Measurements from ENCODE around the gene CDCP2. TPM values are rescaled to one million over a fixed set of nuclear protein-coding genes. Genes with fewer than 3 reads are reported as not detected.

CDCP2 gene
- total and polyA plus RNA-seq, 12 donors: 0.05 to 0.64 (median 0.25) TPM; not detected in 7

GRCh38 chr1:54188291-54188690, 35.5 kb upstream of the CDCP2 start:
- WGBS, 4 donors: 90 to 96% (median 94%) methylated on average over 1 of the region's 1 CpG
- intact Hi-C loops (cut with DNase I): no loop called here
- Histone ChIP-seq H3K27ac (no peak overlapping the region), H3K4me3 (no peak overlapping the region), H3K9me3 (replicated peaks in 1 of 3) (no peaks in the 10 kb centered on the region), H3K4me1 (replicated peaks in 1 of 2) (peaks cover 9 to 11% of the 10 kb centered on the region in 2 donors), H3K36me3 (replicated peaks in 1 of 2) (peaks cover 0 to 6% of the 10 kb centered on the region in 2 donors), H3K27me3 (no peaks in the 10 kb centered on the region)
- DNase-seq: no peak
- TF ChIP-seq CTCF (IDR thresholded peaks at IDR 0.05): no peak
- TF ChIP-seq POLR2A (IDR thresholded peaks at IDR 0.05): no peak

- Histone ChIP-seq H3K27me3 (no peaks in the 10 kb centered on the region), H3K4me3 (no peak overlapping the region), H3K4me1 (replicated peaks in 1 of 2) (peaks cover 9 to 11% of the 10 kb centered on the region in 2 donors), H3K9me3 (replicated peaks in 1 of 3) (no peaks in the 10 kb centered on the region), H3K36me3 (replicated peaks in 1 of 2) (no peaks in the 10 kb centered on the region), H3K27ac (no peak overlapping the region)
- WGBS, 4 donors: 96 to 99% (median 97%) methylated on average over 3 of the region's 3 CpGs
- TF ChIP-seq POLR2A (IDR thresholded peaks at IDR 0.05) (no peak), CTCF (IDR thresholded peaks at IDR 0.05) (no peak)
- intact Hi-C loops (cut with DNase I): no loop called here
- no peak for DNase-seq
Measured at GRCh38 chr1:54186056-54186455, 33.3 kb upstream of the CDCP2 start.

- TF ChIP-seq POLR2A (IDR thresholded peaks at IDR 0.05) (no peak), CTCF (IDR thresholded peaks at IDR 0.05) (no peak)
- 92 to 95% (median 94%) methylated on average over 5 of the region's 5 CpGs for WGBS, 4 donors
- peaks cover 0 to 9% of the 10 kb centered on the region in 2 donors for H3K36me3 ChIP-seq (replicated peaks in 1 of 2)
Measured at GRCh38 chr1:54180701-54181360, 28.0 kb upstream of the CDCP2 start.

GRCh38 chr1:54178296-54179070, 25.7 kb upstream of the CDCP2 start:
- intact Hi-C loops (cut with DNase I): no loop called here
- H3K9me3 ChIP-seq (replicated peaks in 1 of 3): no peaks in the 10 kb centered on the region
- DNase-seq: no peak
- peaks cover 0 to 9% of the 10 kb centered on the region in 2 donors for H3K36me3 ChIP-seq (replicated peaks in 1 of 2)
- H3K4me3 ChIP-seq: no peak overlapping the region
- no peaks in the 10 kb centered on the region for H3K27me3 ChIP-seq
- TF ChIP-seq CTCF (IDR thresholded peaks at IDR 0.05): no peak
- TF ChIP-seq POLR2A (IDR thresholded peaks at IDR 0.05): no peak
- H3K27ac ChIP-seq: no peak overlapping the region
- peaks cover 8 to 10% of the 10 kb centered on the region in 2 donors for H3K4me1 ChIP-seq (replicated peaks in 1 of 2)
- 69 to 88% (median 83%) methylated on average over 5 to 9 of the region's 9 CpGs for WGBS, 4 donors

More at GRCh38 chr1:54180701-54181360, 28.0 kb upstream of the CDCP2 start:
- intact Hi-C loops (cut with DNase I): no loop called here
- H3K9me3 ChIP-seq (replicated peaks in 1 of 3): no peaks in the 10 kb centered on the region
- DNase-seq: no peak
- no peak overlapping the region for H3K4me3 ChIP-seq
- H3K4me1 ChIP-seq (replicated peaks in 1 of 2): no peaks in the 10 kb centered on the region
- no peaks in the 10 kb centered on the region for H3K27me3 ChIP-seq
- no peak overlapping the region for H3K27ac ChIP-seq
